HG02571 (cell line): Measurements from ENCODE around the gene VPS37C.

ENCODE experiments used
- ATAC-seq: cut with Tn5 transposase; IDR thresholded peaks from one replicate; pipeline ENCODE4 v1.9.1; 2021; ENCODE audit warnings: mild to moderate bottlenecking, moderate library complexity; ENCODE audit not compliant: unreplicated experiment

VPS37C gene

DNA sequence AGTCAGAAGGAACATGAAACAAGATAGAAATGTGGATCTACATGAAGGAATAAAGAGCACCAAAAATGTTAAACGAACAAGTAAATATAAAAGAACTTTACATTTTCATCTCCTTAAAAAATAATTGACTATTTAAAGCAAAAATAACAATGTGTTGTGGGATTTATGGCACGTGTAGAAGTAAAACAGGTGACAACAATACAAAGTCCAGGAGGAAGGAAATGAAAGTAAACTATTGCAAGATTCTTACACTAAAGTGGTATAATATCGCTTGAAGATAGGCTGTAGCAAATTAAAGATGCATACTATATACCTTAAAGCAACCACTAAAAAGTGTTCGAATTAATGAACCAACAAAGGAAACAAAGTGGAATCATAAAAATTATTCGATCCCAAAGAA is 5.5 kb downstream of the VPS37C start:
- ATAC-seq = no peak

DNA sequence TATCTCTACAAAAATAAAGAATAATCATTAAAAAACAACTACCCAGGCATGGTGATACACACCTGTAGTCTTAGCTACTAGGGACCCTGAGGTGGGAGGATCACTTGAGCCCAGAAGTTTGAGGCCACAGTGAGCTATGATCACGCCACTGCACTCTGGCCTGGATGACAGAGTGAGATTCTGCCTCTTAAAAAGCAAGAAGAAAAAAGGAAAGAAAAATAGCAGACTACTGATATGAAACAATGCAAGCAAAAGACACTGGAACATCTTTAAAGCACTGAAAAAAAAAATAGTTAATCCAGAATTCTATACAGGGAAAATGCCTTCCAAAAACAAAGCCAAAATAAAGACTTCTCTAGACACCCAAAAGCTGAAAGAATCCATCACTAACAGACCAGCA is 5.9 kb downstream of the VPS37C start:
- no peak for ATAC-seq

GRCh38 chr11:61154528-61154927 is 6.7 kb downstream of the VPS37C start:
- no peak for ATAC-seq

- no peak for ATAC-seq
Measured at GRCh38 chr11:61153593-61154095, 7.6 kb downstream of the VPS37C start.

GRCh38 chr11:61152816-61153592 is 8.2 kb downstream of the VPS37C start:
- ATAC-seq = no peak

- ATAC-seq = no peak
Measured at GRCh38 chr11:61151545-61152252, 9.5 kb downstream of the VPS37C start.

GRCh38 chr11:61150706-61151544 is 10.3 kb downstream of the VPS37C start:
- ATAC-seq = no peak

- ATAC-seq = no peak
Measured at GRCh38 chr11:61149624-61150615, 11.3 kb downstream of the VPS37C start.

DNA sequence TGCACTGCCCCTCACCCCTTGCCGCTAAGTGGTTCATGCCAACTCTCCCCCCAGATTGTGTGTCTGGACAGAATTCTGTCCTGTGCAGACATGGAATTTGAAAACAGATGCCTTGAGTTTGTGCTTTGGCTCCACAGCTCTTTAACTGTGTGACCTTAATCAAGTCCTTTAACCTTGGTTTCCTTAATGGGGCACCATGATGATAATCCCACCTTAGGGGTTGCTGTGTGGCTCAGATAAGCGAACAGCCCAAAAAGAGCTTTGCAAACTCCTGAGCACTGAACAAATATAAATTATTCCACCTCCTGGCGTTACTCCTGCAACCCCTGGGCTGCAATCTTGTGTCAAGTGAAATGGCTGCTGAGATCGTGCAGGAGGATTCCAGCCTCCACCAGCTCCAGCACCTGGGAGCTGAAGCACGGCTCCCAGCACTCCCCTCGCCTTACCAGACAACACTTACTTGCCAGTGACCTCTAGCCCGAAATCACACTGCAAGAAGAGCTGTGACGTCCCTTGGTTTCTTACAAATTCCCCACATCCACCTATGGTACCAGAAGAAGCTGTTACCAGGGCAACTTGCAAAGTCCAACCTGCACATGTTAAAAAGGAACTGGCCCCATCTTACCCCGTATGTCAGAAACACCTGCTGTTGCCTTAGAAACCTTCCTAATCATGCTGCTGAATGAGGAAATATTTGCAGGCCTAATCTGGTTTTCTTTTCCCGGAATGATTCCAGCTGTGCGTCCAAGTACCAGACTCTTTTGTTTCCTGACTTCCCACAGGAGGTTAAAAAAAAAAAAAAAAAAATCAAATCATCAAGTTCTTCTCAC is 13.2 kb downstream of the VPS37C start:
- ATAC-seq = no peak

DNA sequence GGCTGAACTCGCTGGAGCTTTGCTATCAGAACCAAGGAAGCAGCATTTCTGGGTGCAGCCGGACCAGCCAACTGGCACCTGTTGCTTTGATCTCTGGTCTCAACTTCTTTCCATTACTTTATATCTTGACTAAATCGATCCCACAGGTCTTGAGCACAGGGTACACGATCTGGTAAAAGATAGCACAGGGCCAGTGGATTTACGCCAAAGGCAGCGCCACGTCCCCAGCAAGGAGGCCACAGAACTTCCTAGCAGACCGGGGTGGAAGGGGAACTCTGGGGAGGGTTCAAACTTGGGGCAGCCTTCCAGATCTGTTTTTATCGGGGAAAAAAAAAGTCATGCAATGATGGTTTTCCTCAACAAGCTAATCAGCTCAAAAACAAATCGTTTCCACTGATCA is 14.0 kb downstream of the VPS37C start:
- no peak for ATAC-seq

- ATAC-seq = no peak
Measured at GRCh38 chr11:61146416-61146815, 14.8 kb downstream of the VPS37C start.

DNA sequence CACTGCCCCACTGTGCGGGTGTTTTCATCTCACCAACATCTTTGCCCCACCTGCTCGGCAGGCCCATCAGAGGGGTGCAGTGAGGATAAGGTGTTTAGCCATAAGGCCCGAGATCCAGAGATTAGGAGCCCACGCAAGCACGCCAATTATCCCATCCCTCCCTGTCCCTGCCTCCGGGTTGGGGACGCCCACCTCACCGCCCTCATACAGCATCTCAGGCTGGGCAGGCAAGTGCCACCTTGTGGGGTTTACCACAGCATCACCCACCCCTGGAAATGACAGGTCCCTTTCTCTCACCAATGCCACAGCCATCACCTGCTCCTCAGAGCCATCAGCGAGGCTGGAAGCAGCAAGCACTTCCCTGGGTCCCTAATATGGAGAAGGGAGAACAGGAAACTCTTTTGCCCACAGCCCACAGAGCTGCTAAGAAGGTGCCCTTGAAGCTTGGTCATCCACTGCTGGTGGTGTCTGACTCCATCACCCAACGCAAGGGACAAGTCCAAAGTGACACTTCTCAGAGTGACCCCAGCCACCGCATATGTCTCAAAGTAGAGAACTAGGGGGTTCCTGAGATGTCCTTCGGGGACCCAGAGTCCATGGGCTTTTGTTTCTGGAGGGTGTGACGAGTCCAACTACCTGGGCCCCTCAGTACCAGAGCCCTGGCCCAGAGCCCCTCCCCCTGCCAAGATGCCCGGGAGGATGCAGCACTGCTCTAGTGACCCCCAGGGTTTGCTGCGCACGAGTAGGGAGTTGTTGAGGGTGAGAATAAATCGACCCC is 15.8 kb downstream of the VPS37C start:
- no peak for ATAC-seq

GRCh38 chr11:61144511-61145179 is 16.6 kb downstream of the VPS37C start:
- ATAC-seq = no peak

- no peak for ATAC-seq
Measured at GRCh38 chr11:61142424-61142823, 18.8 kb downstream of the VPS37C start.

GRCh38 chr11:61141601-61142028 is 19.6 kb downstream of the VPS37C start:
- no peak for ATAC-seq

DNA sequence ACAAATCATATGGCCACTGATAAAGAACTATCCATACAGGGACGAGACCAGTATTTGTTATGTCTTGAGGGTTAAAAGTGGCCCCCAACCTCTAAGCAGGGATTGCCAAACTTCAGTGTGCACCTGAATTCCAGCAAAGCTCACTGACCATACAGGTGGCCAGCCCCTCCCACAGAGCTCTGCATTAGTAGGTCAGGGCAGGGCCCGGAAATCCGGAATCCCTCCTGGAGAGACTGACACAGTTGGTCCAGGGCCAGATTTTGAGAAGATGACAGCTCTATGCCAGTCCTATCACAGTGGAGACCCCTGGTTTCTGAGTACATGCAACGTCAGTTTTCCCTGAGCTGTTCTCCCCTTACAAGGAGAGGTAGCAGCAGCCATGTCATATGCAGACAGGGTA is 20.8 kb downstream of the VPS37C start:
- ATAC-seq = no peak

DNA sequence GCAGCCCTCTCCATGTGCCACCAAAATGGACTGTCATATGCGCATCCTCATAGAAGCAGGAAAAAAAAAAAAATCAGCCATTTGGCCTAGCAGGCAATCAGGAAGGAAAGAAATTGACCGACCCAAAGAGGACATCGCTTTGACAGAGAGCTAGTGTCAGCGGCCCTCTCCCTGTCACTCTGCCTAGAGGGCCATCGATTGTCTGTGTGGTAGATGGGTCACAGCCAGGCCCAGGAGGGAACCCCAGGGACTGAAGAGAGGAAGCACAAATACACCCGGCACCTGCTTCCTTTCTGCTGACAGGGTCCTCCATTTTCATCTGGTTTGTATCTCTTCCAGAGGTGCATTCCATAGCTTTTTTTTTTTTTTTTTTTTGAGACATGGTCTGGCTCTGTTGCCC is 21.8 kb downstream of the VPS37C start:
- no peak for ATAC-seq

DNA sequence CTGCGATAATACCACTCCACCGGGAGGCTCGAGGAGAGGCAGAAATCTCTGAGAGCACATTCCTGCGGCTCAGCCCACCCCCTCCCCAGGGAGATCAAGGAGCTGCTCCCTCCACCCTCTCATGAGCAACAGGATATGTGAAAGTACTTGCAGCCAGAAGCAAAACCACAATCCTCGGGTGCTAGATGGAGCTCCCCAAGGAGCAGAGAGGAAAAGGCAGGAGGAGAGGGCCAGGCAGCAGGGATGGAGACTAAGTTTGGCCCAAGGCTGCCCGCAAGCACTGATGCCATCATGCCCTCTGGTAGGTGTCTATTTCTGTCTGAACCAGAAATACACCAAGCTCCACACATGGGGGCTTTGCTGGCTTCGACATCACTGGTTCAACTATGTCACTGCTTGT is 22.3 kb downstream of the VPS37C start:
- no peak for ATAC-seq
